Right cardiac atrium (tissue), 5 donors: Measurements from ENCODE around the gene STYXL1. TPM values are rescaled to one million over a fixed set of nuclear protein-coding genes. Genes with fewer than 3 reads are reported as not detected.

Experiments used
- ATAC-seq, 2 donors: fragments of 200-7000 bp; cut with Tn5 transposase; one replicate each; pipeline versions ENCODE4 v1.8.0 to v1.9.1; 2020; ENCODE audit warnings: moderate library complexity in 2 of 2, mild to moderate bottlenecking in 1 of 2
- DNase-seq, 3 donors: peaks; one replicate each; pipeline ENCODE4 v3.0.0-alpha.2; 2020
- H3K27ac ChIP-seq: one replicate; pipeline ENCODE4 v1.5.1; 2013; ENCODE audit warnings: mild to moderate bottlenecking, low read length, control low read depth, moderate library complexity
- H3K27me3 ChIP-seq: one replicate; pipeline ENCODE4 v1.6.1; 2013; ENCODE audit not compliant: control insufficient read depth, insufficient read depth
- H3K4me1 ChIP-seq: one replicate; pipeline ENCODE4 v1.6.1; 2013; ENCODE audit warnings: low read length; ENCODE audit not compliant: control insufficient read depth, insufficient read depth
- H3K4me3 ChIP-seq: one replicate; pipeline ENCODE4 v1.5.1; 2013; ENCODE audit warnings: low read length, control low read depth
- H3K9me3 ChIP-seq: one replicate; pipeline ENCODE4 v1.6.1; 2013; ENCODE audit warnings: low read length; ENCODE audit not compliant: control insufficient read depth
- WGBS: extraction: QIAGEN DNeasy Blood & Tissue Kit; methylation state at CpG from one replicate; pipeline ENCODE4 v1.1.7; 2013; 5-methylcytosine and 5-hydroxymethylcytosine counted together
- intact Hi-C, 4 donors: fragments of 100-400 bp; cut with DNase I; formaldehyde crosslinking; loops; one replicate each; pipeline versions ENCODE4 v1.11.0 to v1.14.0; 2022 to 2023
- polyA plus RNA-seq: library from polyadenylated mRNA; stranded (reverse); fragments of 200-250 nt; gene quantifications from one replicate; pipeline ENCODE4 v1.2.3, GENCODE V29; 2013
- total RNA-seq, 4 donors: library from RNA; stranded (reverse); fragmentation: NEBNext Ultra II Directional; extraction: Animal tissue kit (Norgen Biotek cat#: 25700); gene quantifications; one replicate each; pipeline ENCODE4 v1.2.1, GENCODE V29; 2021
- donor health status: healthy with polysubstance abuse.
- donor health status: DM: no; HTN: yes; CAD: no.
- donor health status: DM: no; HTN: no; CAD: no.
- donor health status: DM: no; HTN: yes; CAD: no; lungs with severe emphysema.
- donor health status: DM: yes; HTN: yes; CAD: no.

The STYXL1 gene
- total and polyA plus RNA-seq, 5 donors, result 10.2 to 43.7 (median 26.8) TPM

DNA sequence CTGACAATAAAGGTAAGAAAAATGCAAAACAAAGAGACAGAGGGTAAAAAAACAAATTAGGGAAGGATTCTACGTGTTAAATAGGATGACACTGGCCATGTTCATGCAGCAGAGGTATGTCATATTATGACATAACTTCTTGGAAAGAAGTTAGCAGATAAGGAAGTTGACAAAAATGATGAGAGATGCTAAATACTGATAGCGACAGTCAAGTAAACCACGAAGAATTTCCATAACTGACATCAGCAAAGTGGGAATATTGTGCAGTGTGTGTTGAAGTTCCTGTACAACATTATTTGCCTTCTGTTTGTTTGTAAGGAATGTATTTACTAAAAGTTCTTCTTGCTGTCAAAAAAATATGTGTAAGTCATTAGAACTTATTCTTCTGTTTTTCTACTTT is 29.6 kb upstream of the STYXL1 start:
- Histone ChIP-seq H3K27me3 (no peaks in the 10 kb centered on the region), H3K27ac (no peak overlapping the region), H3K4me1 (peaks cover 4% of the 10 kb centered on the region), H3K4me3 (no peak overlapping the region), H3K9me3 (no peaks in the 10 kb centered on the region)
- intact Hi-C loops, result no loop called here
- no peak for ATAC-seq
- WGBS, result 53% methylated on average over 3 of the region's 3 CpGs
- DNase-seq, result no peak

DNA sequence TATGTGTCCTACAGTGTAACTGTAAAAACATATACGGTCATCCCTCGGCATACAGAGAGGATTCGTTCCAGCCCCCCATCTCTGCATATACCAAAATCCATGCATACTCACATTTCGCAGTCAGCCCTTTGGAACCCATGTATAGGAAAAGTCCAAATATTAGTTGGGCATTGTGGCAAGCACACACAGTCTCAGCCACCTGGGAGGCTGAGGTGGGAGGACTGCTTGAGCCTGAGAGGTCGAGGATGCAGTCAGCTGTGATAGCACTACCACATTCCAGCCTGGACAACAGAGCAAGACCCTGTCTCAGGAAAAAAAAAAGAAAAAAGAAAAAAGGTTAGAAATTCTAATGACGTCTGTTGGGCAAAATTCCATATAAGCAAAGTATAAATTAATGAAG is 29.2 kb upstream of the STYXL1 start:
- intact Hi-C loops, result no loop called here
- 85% methylated on average over 6 of the region's 6 CpGs for WGBS
- Histone ChIP-seq H3K9me3 (no peaks in the 10 kb centered on the region), H3K4me1 (peaks cover 2% of the 10 kb centered on the region), H3K4me3 (no peak overlapping the region), H3K27ac (no peak overlapping the region), H3K27me3 (no peaks in the 10 kb centered on the region)
- ATAC-seq (no peak), DNase-seq (no peak)

DNA sequence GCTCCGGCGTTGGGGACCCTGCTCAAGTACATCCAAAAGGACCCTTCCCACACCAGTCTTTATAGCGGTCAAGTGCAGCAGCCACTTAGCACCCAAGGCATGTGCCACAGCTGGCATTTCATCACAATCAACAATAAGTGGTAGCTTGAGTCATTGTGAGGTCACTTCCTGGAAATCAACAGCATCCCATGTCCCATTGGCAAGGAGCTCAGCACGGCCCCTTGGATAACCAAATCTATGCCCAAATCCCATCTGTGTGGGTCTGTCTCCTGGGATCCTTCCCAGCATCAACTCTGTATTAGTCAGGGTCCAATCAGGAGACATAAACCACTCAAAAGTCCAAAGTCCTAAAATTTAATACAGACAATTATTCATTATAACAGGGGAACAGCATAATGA is 27.2 kb upstream of the STYXL1 start:
- H3K4me1 ChIP-seq, result no peaks in the 10 kb centered on the region
- intact Hi-C loops, result no loop called here
- ATAC-seq (no peak), DNase-seq (no peak)
- H3K4me3 ChIP-seq, result no peak overlapping the region
- H3K27me3 ChIP-seq, result no peaks in the 10 kb centered on the region
- no peak overlapping the region for H3K27ac ChIP-seq
- WGBS, result 96% methylated on average over 4 of the region's 4 CpGs
- no peaks in the 10 kb centered on the region for H3K9me3 ChIP-seq

DNA sequence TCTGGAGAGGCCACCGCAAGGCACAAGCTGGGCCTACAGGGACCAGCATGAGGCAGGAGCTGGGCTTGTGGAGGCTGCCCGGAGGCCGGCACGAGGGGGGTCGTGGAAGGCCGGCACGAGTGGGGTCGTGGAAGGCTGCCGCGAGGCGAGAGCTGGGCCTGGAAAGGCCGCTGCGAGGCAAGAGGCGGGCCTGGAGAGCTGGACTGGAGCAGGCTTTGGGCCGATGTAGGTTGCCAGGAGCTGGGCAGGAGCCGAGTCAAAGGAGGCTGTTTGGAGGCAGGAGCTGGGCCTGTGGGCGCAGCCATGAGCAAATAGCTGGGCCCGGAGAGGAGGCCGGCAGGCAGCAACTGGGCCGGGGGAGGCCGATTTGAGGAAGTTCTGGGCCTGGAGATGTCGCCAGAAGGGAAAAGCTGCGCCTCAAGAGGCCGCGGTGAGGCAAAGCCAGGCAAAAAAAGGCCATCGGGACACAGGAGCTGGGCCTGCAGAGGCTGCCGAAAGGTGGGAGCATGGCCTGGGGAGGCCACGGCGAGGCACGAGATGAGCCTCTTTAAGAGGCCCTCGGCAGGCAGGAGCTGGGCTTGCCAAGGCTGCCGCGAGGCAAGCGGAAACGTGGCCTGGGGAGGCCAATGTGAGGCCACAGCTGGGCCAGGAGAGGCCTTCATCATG is 26.6 kb upstream of the STYXL1 start:
- Histone ChIP-seq H3K4me3 (no peak overlapping the region), H3K4me1 (no peaks in the 10 kb centered on the region), H3K9me3 (no peaks in the 10 kb centered on the region), H3K27ac (no peak overlapping the region), H3K27me3 (no peaks in the 10 kb centered on the region)
- no peak for ATAC-seq
- intact Hi-C loops, result no loop called here
- 98% methylated on average over 35 of the region's 35 CpGs for WGBS
- DNase-seq, result no peak

DNA sequence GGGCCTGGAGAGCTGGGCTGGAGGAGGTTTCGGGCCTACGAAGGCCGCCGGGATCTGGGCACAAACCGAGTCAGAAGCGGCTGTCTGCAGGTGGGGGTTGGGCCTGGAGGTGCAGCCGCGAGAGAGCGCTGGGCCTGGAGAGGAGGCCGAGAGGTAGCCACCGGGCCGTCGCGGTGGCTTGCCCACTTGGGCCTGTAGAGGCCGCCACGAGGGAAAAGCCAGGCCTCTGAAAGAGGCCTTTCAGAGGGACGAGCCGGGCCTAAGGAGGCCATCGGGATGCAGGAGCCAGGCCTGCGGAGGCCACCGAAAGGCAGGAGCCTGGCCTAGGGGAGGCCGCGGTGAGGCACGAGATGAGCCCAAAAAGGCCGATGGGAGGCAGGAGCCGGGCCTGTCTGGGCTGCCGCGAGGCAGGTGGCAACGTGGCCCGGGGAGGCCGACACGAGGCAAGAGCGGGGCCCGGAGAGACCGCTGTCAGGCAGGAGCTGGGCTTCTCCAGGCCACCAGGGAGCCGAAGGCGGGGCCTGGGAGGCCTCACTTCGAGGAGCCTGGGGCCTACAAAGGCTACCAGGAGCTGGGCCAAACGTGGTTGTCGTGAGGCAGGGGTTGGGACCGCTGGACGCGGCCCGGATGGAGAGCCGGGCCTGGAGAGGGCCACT is 25.7 kb upstream of the STYXL1 start:
- WGBS, result 93% methylated on average over 45 of the region's 45 CpGs
- intact Hi-C loops, result no loop called here
- H3K9me3 ChIP-seq, result no peaks in the 10 kb centered on the region
- H3K27ac ChIP-seq, result no peak overlapping the region
- DNase-seq (no peak), ATAC-seq (no peak)
- H3K4me1 ChIP-seq, result no peaks in the 10 kb centered on the region
- H3K4me3 ChIP-seq, result no peak overlapping the region
- no peaks in the 10 kb centered on the region for H3K27me3 ChIP-seq

DNA sequence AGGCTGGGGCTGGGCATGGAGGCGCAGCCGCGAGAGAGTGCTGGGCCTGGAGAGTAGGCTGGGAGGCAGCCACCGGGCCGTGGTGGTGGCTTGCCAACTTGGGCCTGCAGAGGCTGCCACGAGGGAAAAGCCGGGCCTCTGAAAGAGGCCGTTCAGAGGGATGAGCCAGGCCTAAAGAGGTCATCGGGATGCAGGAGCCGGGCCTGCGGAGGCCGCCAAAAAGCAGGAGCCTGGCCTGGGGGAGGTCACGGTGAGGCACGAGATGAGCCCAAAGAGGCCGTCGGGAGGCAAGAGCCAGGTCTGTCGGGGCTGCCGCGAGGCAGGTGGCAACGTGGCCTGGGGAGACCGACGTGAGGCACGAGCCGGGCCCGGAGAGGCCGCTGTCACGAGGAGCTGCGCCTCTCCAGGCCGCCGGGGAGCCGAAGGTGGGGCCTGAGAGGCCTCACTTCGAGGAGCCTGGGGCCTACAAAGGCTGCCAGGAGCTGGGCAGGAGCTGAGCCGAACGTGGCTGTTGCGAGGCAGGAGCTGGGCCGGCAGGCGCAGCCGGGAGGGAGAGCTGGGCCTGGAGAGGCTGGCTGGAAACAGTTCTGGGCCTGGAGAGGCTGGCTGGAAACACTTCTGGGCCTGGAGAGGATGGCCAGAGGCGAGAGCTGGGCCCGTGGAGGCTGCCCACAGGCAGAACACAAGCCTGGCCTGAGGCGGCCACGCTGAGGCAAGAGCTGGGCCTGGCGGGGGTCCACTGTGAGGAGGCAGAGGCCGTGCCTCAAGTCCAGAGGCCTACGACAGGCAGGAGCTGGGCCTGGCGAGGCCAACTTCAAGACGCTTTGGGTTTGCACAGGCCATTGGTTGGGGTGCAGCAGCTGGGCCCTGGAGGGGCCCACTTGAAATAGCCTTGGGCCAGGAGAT is 24.7 kb upstream of the STYXL1 start:
- WGBS, result 95% methylated on average over 47 of the region's 47 CpGs
- no peak overlapping the region for H3K4me3 ChIP-seq
- peak in 1 of 3 donors; percentile 68 for DNase-seq
- intact Hi-C loops, result no loop called here
- H3K27me3 ChIP-seq, result no peaks in the 10 kb centered on the region
- H3K4me1 ChIP-seq, result no peaks in the 10 kb centered on the region
- H3K9me3 ChIP-seq, result no peaks in the 10 kb centered on the region
- no peak for ATAC-seq
- H3K27ac ChIP-seq, result no peak overlapping the region

DNA sequence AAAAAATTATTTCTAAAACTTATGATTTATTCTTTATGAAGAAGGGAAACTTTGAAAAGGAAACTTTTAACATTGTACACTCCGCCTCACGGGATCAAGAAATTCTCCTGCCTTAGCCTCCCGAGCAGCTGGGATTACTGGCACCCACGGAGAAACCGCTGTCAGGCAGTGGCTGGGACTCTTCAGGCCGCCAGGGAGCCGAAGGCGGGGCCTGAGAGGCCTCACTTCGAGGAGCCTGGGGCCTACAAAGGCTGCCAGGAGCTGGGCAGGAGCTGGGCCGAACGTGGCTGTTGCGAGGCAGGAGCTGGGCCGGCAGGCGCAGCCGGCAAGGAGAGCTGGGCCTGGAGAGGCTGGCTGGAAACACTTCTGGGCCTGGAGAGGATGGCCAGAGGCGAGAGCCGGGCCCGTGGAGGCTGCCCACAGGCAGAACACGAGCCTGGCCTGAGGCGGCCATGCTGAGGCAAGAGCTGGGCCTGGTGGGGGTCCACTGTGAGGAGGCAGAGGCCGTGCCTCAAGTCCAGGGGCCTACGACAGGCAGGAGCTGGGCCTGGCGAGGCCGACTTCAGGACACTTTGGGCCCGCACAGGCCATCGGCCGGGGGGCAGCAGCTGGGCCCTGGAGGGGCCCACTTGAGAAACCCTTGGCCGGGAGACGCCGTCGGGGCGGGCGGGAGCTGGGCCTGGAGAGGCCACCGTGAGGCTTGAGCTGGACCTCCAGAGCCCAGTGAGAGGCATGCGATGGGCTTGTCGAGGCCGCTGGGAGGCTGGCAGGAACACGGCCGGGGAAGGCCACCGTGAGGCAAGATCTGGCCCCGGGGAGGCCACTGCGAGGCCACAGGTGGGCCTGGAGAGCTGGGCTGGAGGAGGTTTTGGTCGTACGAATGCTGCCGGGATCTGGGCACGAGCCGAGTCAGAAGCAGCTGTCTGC is 23.8 kb upstream of the STYXL1 start:
- Histone ChIP-seq H3K27me3 (no peaks in the 10 kb centered on the region), H3K4me3 (no peak overlapping the region), H3K27ac (no peak overlapping the region), H3K9me3 (no peaks in the 10 kb centered on the region), H3K4me1 (no peaks in the 10 kb centered on the region)
- peak; percentile 74 to 88 (median 85) for DNase-seq
- intact Hi-C loops, result no loop called here
- WGBS, result 83% methylated on average over 47 of the region's 47 CpGs
- peak; percentile 28 to 46 for ATAC-seq

DNA sequence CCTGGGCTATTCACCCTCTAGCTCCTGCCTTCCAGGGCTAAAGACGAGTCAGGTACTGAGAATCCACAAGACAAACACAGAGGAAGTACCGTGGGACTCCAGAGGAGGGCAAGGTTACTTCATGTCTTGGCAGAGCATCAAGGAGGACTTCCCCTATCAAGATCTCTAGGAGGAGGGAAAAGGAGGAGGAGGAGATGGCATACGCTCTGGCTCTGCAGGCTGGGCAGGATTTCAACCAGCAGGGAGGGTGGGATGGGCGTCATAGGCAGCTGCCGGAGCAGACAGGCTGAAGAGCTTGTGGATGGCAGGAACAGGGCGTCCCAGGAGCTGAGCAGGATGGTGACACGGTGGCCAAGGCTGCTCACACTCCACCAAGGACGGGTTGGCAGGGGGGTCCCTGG is 21.4 kb upstream of the STYXL1 start:
- WGBS, result 22% methylated on average over 8 of the region's 8 CpGs
- peak; percentile 78 to 84 for ATAC-seq
- no peaks in the 10 kb centered on the region for H3K27me3 ChIP-seq
- no peaks in the 10 kb centered on the region for H3K9me3 ChIP-seq
- DNase-seq, result peak; percentile 61 to 87 (median 83)
- no peaks in the 10 kb centered on the region for H3K4me1 ChIP-seq
- intact Hi-C loops, result no loop called here
- H3K27ac ChIP-seq, result peak overlapping the region; percentile 54
- no peak overlapping the region for H3K4me3 ChIP-seq

DNA sequence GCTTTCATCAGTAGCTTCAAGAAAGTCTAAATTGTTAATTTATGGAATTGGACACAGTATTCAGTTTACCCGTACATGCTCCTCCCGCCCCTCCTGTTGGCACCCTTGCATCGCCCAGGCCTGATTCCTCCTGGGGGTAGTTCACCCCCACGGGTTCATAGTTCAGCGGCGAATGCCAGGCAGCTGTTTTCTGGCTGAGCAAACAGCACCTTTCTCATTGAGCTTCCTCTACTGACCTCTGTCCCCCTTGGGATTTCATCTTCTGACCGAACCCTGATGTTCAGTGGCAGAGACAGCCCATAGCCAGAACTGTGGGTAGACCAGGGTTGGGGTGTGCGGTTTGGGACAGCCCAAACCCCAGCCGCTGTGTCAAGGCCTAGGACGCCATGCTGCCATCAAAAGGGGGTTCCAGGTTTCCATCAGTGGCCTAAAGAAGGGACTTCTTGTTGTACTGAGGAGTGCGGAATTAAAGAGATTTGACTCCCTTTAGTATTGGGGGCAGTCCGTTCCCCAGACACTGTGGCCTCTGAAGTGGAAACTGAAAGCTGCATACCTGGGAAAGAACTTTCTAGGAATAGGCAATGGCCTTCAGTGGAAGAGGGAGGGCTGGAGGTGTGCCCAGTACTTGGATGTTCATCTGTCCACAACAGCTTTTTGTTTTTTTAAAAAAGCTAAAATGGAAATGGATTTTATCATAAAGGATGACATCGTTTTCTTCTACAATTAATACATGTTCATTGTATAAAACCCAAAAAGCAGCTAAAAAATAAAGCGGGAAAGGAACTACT is 19.1 kb upstream of the STYXL1 start:
- Histone ChIP-seq H3K4me3 (no peak overlapping the region), H3K4me1 (peaks cover 3% of the 10 kb centered on the region), H3K9me3 (no peaks in the 10 kb centered on the region), H3K27ac (peak overlapping the region; percentile 61), H3K27me3 (no peaks in the 10 kb centered on the region)
- no peak for ATAC-seq
- DNase-seq, result no peak
- intact Hi-C loops, result no loop called here
- 86% methylated on average over 14 of the region's 14 CpGs for WGBS

DNA sequence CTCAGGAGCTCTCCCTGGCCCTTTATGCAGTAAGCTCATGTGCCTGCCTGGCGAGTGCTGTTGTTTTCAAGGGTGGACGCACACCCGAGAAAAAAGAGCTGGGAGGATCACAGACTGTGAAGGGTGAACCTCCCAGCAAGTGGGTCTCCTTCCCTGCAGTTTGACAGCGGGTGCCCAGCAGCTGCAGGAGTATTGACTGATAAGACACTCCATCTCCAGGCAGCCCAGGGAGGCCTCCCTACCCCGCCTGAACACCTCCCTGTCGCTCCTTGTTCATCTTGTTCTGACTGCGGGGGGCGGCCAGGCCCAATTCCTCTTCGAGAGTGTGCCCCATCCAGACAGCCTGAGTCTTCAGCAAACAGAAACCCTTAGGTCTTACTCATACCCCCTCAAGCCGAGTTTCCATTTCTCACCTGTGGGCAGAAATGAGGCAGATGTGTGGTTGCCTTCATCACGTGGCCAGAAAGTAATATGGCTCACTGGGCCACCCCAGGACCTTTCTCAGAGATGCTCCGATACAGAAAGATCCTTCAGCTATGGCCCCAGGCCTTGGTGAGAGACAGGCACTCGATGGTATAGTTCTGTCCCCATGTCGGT is 17.3 kb upstream of the STYXL1 start:
- Histone ChIP-seq H3K9me3 (no peaks in the 10 kb centered on the region), H3K4me3 (no peak overlapping the region), H3K27me3 (no peaks in the 10 kb centered on the region), H3K4me1 (peaks cover 5% of the 10 kb centered on the region), H3K27ac (no peak overlapping the region)
- ATAC-seq, result no peak
- intact Hi-C loops, result no loop called here
- WGBS, result 89% methylated on average over 14 of the region's 14 CpGs
- DNase-seq, result no peak
